Sigmoid colon (tissue), 7 donors: ENCODE measurements around the gene FUNDC2. TPM values are rescaled to one million over a fixed set of nuclear protein-coding genes. Genes with fewer than 3 reads are reported as not detected.
A peak's percentile ranks its signal among the peaks of the same experiment; 100 is the strongest.

ENCODE experiments used
- DNase-seq: peaks from one replicate; pipeline ENCODE4 v3.0.0-alpha.2; 2019
- H3K27ac ChIP-seq, 4 donors: fragments of 200-600 bp; sonication (generic); one replicate each; pipeline ENCODE4 v1.5.1; 2016 to 2019; ENCODE audit warnings: mild to moderate bottlenecking in 1 of 4
- H3K27me3 ChIP-seq, 3 donors: fragments of 200-600 bp; sonication (generic); one replicate each; pipeline ENCODE4 v1.5.1; 2019; ENCODE audit warnings: mild to moderate bottlenecking in 1 of 3
- H3K36me3 ChIP-seq, 4 donors: fragments of 200-600 bp; sonication (generic); one replicate each; pipeline ENCODE4 v1.5.1; 2016 to 2019
- H3K4me1 ChIP-seq, 4 donors: fragments of 200-600 bp; sonication (generic); one replicate each; pipeline ENCODE4 v1.5.1; 2017 to 2019
- H3K4me3 ChIP-seq, 4 donors: fragments of 200-600 bp; sonication (generic); one replicate each; pipeline ENCODE4 v1.5.1; 2017 to 2019; ENCODE audit warnings: mild to moderate bottlenecking in 2 of 4, moderate library complexity in 1 of 4
- H3K9me3 ChIP-seq, 4 donors: fragments of 200-600 bp in 3 of 4; sonication (generic) in 3 of 4; one replicate each; pipeline versions ENCODE4 v1.5.1 to v1.6.1; 2013 to 2019
- EP300 ChIP-seq, 4 donors: sonication (generic); formaldehyde crosslinking; IDR thresholded peaks; one replicate each; pipeline ENCODE4 v1.6.1; 2017; ENCODE audit warnings: antibody characterized with exemption in 4 of 4
- POLR2A ChIP-seq, 2 donors: fragments of 450-650 bp; IDR thresholded peaks; one replicate each; pipeline ENCODE4 v1.6.1; 2016; ENCODE audit warnings: antibody characterized with exemption in 2 of 2, mild to moderate bottlenecking in 2 of 2, moderate library complexity in 2 of 2
- POLR2AphosphoS5 ChIP-seq, 4 donors: sonication (generic); formaldehyde crosslinking; IDR thresholded peaks; one replicate each; pipeline ENCODE4 v1.6.1; 2017; ENCODE audit warnings: antibody characterized with exemption in 4 of 4
- WGBS, 2 donors: extraction: QIAGEN DNeasy Blood & Tissue Kit; methylation state at CpG; one replicate each; pipeline ENCODE4 v1.1.7; 2013; 5-methylcytosine and 5-hydroxymethylcytosine counted together
- intact Hi-C: fragments of 100-400 bp; cut with DNase I; formaldehyde crosslinking; loops from one replicate; pipeline ENCODE4 v1.15.1; 2023
- polyA plus RNA-seq, 3 donors: library from polyadenylated mRNA; stranded (reverse); fragments of 200-250 nt; gene quantifications; one replicate each; pipeline ENCODE4 v1.2.3, GENCODE V29; 2013
- total RNA-seq, 4 donors: library from RNA; depleted of rRNA; stranded (reverse); fragments of >200 nt; gene quantifications; one replicate each; pipeline ENCODE4 v1.1.0, GENCODE V29; 2016
- TF ChIP-seq, protein P1 (sequence below), 4 experiments: fragments of 450-650 bp in 3 of 4; fragments of 200-600 bp in 1 of 4; IDR thresholded peaks; one replicate each; pipeline ENCODE4 v1.5.1; 2016 to 2019; ENCODE audit warnings: antibody characterized with exemption in 4 of 4, mild to moderate bottlenecking in 3 of 4, moderate library complexity in 2 of 4
- donor health status: healthy with polysubstance abuse.
- donor health status: Bipolar disorder and iron deficiency.
- donor health status: healthy.

The FUNDC2 gene
- total and polyA plus RNA-seq, 7 donors = 74.0 to 109 (median 96.4) TPM

DNA sequence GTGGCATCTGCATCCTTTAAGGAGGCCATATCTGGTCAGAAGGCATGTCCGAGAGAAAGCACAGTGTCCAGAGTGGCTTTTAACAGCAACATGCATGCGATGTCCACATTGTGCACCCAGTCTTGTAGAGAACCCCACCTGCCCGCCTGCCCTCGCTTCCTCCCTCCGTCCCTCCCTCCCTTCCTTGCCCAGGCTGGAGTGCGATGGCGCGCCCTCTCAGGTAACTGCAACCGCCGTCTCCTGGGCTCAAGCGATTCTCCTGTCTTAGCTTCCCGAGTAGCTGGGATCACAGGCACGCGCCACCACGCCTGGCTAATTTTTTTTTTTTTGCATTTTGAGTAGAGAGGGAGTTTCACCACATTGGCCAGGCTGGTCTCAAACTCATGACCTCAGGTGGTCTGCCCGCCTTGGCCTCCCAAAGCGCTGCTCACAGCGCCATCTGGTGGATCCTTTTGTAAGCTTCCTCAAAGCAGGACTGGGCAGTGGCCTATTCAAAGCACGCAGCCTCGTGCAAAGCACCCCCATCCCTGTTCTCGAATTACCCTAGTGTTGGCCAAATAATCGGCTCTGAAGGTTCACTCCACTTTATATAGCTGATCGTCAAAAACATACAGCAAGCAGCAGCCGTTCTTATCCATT is 59.7 kb downstream of the FUNDC2 start:
- Histone ChIP-seq H3K4me1 (no peaks in the 10 kb centered on the region), H3K9me3 (no peaks in the 10 kb centered on the region), H3K36me3 (no peaks in the 10 kb centered on the region), H3K27me3 (no peaks in the 10 kb centered on the region), H3K4me3 (no peak overlapping the region), H3K27ac (no peak overlapping the region)
- intact Hi-C loops = no loop called here
- DNase-seq = no peak
- 85 to 88% methylated on average over 24 of the region's 24 CpGs for WGBS, 2 donors
- TF ChIP-seq POLR2AphosphoS5 (IDR thresholded peaks at IDR 0.05) = no peak
- TF ChIP-seq, protein P1, sequence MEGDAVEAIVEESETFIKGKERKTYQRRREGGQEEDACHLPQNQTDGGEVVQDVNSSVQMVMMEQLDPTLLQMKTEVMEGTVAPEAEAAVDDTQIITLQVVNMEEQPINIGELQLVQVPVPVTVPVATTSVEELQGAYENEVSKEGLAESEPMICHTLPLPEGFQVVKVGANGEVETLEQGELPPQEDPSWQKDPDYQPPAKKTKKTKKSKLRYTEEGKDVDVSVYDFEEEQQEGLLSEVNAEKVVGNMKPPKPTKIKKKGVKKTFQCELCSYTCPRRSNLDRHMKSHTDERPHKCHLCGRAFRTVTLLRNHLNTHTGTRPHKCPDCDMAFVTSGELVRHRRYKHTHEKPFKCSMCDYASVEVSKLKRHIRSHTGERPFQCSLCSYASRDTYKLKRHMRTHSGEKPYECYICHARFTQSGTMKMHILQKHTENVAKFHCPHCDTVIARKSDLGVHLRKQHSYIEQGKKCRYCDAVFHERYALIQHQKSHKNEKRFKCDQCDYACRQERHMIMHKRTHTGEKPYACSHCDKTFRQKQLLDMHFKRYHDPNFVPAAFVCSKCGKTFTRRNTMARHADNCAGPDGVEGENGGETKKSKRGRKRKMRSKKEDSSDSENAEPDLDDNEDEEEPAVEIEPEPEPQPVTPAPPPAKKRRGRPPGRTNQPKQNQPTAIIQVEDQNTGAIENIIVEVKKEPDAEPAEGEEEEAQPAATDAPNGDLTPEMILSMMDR (IDR thresholded peaks at IDR 0.05) = peak in 3 of 4 experiments; percentile 7 to 36 (median 17)

DNA sequence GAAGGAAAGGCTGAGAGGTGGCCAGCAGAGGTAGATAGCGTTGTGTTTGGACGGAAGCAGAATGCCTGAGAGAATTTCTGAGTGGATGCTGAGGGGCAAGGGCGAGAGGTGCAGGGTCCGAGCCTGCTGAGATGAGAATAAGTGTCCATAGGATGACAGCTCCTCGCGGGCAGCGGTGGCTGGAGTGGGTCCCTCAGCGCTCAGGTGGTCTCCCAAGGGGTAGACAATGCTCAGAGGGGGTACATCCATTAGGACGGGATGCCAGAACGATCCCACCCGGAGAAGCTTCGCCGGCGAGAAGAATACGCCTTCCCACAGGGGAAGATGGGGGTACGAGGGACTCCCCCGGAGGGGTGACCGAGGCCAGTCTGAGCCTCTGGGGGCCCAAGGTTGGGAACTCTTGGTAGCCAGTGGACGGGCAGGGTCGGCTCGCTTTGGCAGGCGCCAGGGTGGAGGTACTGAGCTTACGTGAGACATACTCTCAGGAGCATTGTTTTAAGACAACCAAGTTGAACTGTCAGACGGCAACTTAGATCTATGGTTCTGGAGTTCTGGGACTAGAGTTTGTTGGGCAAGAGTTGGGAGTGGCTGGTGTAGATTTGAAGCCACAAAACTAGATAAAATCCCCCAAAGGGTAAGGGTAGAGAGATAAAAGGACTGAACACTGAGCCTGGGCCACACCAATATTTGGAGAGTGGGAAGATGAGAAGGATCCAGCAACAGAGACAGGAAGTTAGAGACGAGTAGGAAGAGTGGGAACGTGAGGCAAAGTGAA is 60.5 kb downstream of the FUNDC2 start:
- TF ChIP-seq POLR2AphosphoS5 (IDR thresholded peaks at IDR 0.05) (no peak), EP300 (IDR thresholded peaks at IDR 0.05) (no peak), POLR2A (IDR thresholded peaks at IDR 0.05) (no peak)
- TF ChIP-seq, protein P1 (IDR thresholded peaks at IDR 0.05) = no peak
- H3K9me3 ChIP-seq = no peaks in the 10 kb centered on the region
- DNase-seq = no peak
- no peaks in the 10 kb centered on the region for H3K4me1 ChIP-seq
- H3K4me3 ChIP-seq = no peak overlapping the region
- H3K36me3 ChIP-seq = no peaks in the 10 kb centered on the region
- 95 to 96% methylated on average over 26 of the region's 26 CpGs for WGBS, 2 donors
- intact Hi-C loops = no loop called here
- H3K27ac ChIP-seq = no peak overlapping the region
- H3K27me3 ChIP-seq = no peaks in the 10 kb centered on the region

DNA sequence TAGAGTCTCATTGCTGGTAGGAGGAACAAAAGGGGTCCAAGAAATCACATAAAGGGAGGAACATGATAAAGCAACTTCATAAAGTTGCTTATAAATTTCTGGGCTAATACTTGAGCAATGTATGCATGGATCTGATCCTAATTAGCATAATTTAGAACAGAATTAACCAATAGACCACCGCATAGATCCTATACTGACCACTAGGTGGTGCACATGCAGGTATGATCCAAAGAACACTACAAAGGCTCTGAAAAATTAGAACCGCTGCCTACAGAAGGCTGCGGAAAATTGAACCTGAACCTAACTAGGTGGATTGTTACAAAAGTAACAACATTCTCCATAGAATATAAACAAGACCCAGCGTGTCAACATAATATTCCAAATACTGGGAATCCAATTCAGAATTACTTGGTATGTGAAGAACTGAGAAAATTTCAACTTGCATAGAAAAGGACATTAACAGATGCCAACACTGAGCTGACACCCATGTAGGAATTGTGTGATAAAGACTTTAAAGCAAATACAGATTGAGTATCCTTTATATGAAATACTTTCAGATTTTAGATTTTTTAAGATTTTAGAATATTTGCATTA is 67.9 kb downstream of the FUNDC2 start:
- no peak overlapping the region for H3K4me3 ChIP-seq
- H3K27me3 ChIP-seq = no peaks in the 10 kb centered on the region
- DNase-seq = no peak
- no peaks in the 10 kb centered on the region for H3K36me3 ChIP-seq
- WGBS, 2 donors = 44 to 61% methylated on average over 4 of the region's 4 CpGs
- no peaks in the 10 kb centered on the region for H3K9me3 ChIP-seq
- TF ChIP-seq POLR2A (IDR thresholded peaks at IDR 0.05) (no peak), EP300 (IDR thresholded peaks at IDR 0.05) (no peak)
- TF ChIP-seq, protein P1 (IDR thresholded peaks at IDR 0.05) = peak; percentile 8 to 53 (median 45)
- intact Hi-C loops = loop anchor here (2.0 kb wide), 1 partner anchor 726 kb away; no protein-coding TSS in a partner anchor
- no peaks in the 10 kb centered on the region for H3K4me1 ChIP-seq
- no peak overlapping the region for H3K27ac ChIP-seq

DNA sequence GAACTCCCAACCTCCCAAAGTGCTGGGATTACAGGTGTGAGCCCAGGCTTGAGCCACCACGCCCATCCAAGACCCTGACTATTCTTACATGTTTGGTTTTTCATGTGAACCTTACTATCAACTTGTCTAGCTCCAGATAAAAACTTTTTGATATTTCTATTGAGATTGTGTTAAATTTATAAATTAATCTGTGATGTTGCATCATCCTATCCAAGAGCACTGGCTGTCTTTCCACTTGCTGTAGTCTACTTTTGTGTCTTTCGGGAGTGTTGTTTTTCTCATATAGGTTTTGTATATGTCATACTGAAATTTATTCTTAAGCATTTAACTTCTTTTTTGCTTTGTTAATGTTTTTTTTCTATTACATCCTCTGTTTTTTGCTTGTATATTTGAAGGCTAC is 79.3 kb downstream of the FUNDC2 start:
- Histone ChIP-seq H3K27me3 (no peaks in the 10 kb centered on the region), H3K9me3 (no peaks in the 10 kb centered on the region), H3K4me3 (no peak overlapping the region), H3K4me1 (no peaks in the 10 kb centered on the region), H3K27ac (no peak overlapping the region), H3K36me3 (no peaks in the 10 kb centered on the region)
- TF ChIP-seq, protein P1 (IDR thresholded peaks at IDR 0.05) = no peak
- TF ChIP-seq EP300 (IDR thresholded peaks at IDR 0.05) (no peak), POLR2AphosphoS5 (IDR thresholded peaks at IDR 0.05) (no peak), POLR2A (IDR thresholded peaks at IDR 0.05) (no peak)
- no peak for DNase-seq
- intact Hi-C loops = no loop called here
- 98 to 100% methylated on average over 2 of the region's 2 CpGs for WGBS, 2 donors
